H9 (cell line): ENCODE measurements around the gene ATG14. TPM values are rescaled to one million over a fixed set of nuclear protein-coding genes. Genes with fewer than 3 reads are reported as not detected.

ENCODE experiments used
- DNase-seq: peaks from one replicate; pipeline ENCODE4 v3.0.0-alpha.2; 2017
- H2AFZ ChIP-seq: one replicate; pipeline ENCODE4 v1.6.1; 2013; ENCODE audit warnings: mild to moderate bottlenecking, low read length, control low read depth, moderate library complexity
- H2AK5ac ChIP-seq: 2 replicates; pipeline ENCODE4 v1.6.1; 2013; ENCODE audit warnings: low read length, control low read depth, mixed read lengths; ENCODE audit not compliant: insufficient read length
- H2BK120ac ChIP-seq: one replicate; pipeline ENCODE4 v1.6.1; 2013; ENCODE audit warnings: low read depth, mild to moderate bottlenecking, low read length, control low read depth, inconsistent platforms; ENCODE audit not compliant: poor library complexity, severe bottlenecking
- H2BK12ac ChIP-seq: 2 replicates; pipeline ENCODE4 v1.6.1; 2013; ENCODE audit warnings: low read length, control low read depth, mixed read lengths, low read depth; ENCODE audit not compliant: insufficient read length
- H2BK15ac ChIP-seq: 2 replicates; pipeline ENCODE4 v1.6.1; 2013; ENCODE audit warnings: low read depth, low read length, control low read depth
- H2BK20ac ChIP-seq: one replicate; pipeline ENCODE4 v1.6.1; 2013; ENCODE audit warnings: low read depth, mild to moderate bottlenecking, low read length, control low read depth, inconsistent platforms; ENCODE audit not compliant: poor library complexity, severe bottlenecking
- H2BK5ac ChIP-seq: 2 replicates; pipeline ENCODE4 v1.6.1; 2013; ENCODE audit warnings: low read length, control low read depth, mixed read lengths; ENCODE audit not compliant: insufficient read length
- H3K14ac ChIP-seq: 2 replicates; pipeline ENCODE4 v1.6.1; 2013; ENCODE audit warnings: low read length, control low read depth; ENCODE audit not compliant: insufficient read depth
- H3K18ac ChIP-seq: 2 replicates; pipeline ENCODE4 v1.6.1; 2013; ENCODE audit warnings: low read depth, mild to moderate bottlenecking, mixed read lengths, low read length, control low read depth; ENCODE audit not compliant: insufficient read length
- H3K23ac ChIP-seq: 2 replicates; pipeline ENCODE4 v1.6.1; 2013; ENCODE audit warnings: low read length, control low read depth, mixed read lengths, low read depth; ENCODE audit not compliant: insufficient read length
- H3K23me2 ChIP-seq: 2 replicates; pipeline ENCODE4 v1.6.1; 2013; ENCODE audit warnings: low read depth, mild to moderate bottlenecking, mixed read lengths, low read length, control low read depth; ENCODE audit not compliant: insufficient read length, poor library complexity, severe bottlenecking
- H3K27ac ChIP-seq: 2 replicates; pipeline ENCODE4 v1.5.1; 2013; ENCODE audit warnings: low read length, control low read depth, mixed read lengths, low read depth; ENCODE audit not compliant: insufficient read length
- H3K27me3 ChIP-seq: 2 replicates; pipeline ENCODE4 v1.6.1; 2013; ENCODE audit warnings: low read length, control low read depth, inconsistent platforms; ENCODE audit not compliant: insufficient read depth
- H3K4ac ChIP-seq: 2 replicates; pipeline ENCODE4 v1.6.1; 2013; ENCODE audit warnings: low read depth, mild to moderate bottlenecking, control low read depth, inconsistent platforms, low read length, moderate library complexity
- H3K4me1 ChIP-seq: 2 replicates; pipeline ENCODE4 v1.6.1; 2013; ENCODE audit warnings: low read length, control low read depth, inconsistent platforms; ENCODE audit not compliant: insufficient read depth
- H3K4me2 ChIP-seq: 2 replicates; pipeline ENCODE4 v1.6.1; 2013; ENCODE audit warnings: low read length, control low read depth, mixed read lengths; ENCODE audit not compliant: insufficient read length, insufficient read depth
- H3K56ac ChIP-seq: 2 replicates; pipeline ENCODE4 v1.6.1; 2013; ENCODE audit warnings: low read depth, mild to moderate bottlenecking, mixed read lengths, low read length, control low read depth; ENCODE audit not compliant: insufficient read length
- H3K79me1 ChIP-seq: 2 replicates; pipeline ENCODE4 v1.6.1; 2013; ENCODE audit warnings: low read depth, mild to moderate bottlenecking, moderate library complexity, low read length, control low read depth, inconsistent platforms; ENCODE audit not compliant: insufficient read depth, poor library complexity, severe bottlenecking
- H3K79me2 ChIP-seq: 2 replicates; pipeline ENCODE4 v1.6.1; 2013; ENCODE audit warnings: low read length, control low read depth, inconsistent platforms; ENCODE audit not compliant: insufficient read depth
- H3K9ac ChIP-seq: 2 replicates; pipeline ENCODE4 v1.6.1; 2013; ENCODE audit warnings: low read length, control low read depth, mixed read lengths; ENCODE audit not compliant: insufficient read length; ENCODE audit errors: extremely low read depth
- H3K9me3 ChIP-seq: one replicate; pipeline ENCODE4 v1.6.1; 2013; ENCODE audit warnings: low read depth, low read length, inconsistent platforms; ENCODE audit not compliant: control insufficient read depth
- H3T11ph ChIP-seq: one replicate; pipeline ENCODE4 v1.6.1; 2013; ENCODE audit warnings: mild to moderate bottlenecking, low read length, control low read depth, inconsistent platforms
- H4K20me1 ChIP-seq: one replicate; pipeline ENCODE4 v1.6.1; 2013; ENCODE audit not compliant: control insufficient read depth, insufficient read length, insufficient read depth
- H4K5ac ChIP-seq: 2 replicates; pipeline ENCODE4 v1.6.1; 2013; ENCODE audit warnings: low read depth, mild to moderate bottlenecking, mixed read lengths, low read length, control low read depth; ENCODE audit not compliant: insufficient read length
- H4K8ac ChIP-seq: replicated peaks from 2 replicates; pipeline ENCODE4 v1.6.1; 2013; ENCODE audit warnings: low read length, control low read depth, mixed read lengths, low read depth; ENCODE audit not compliant: insufficient read length
- H4K91ac ChIP-seq: 2 replicates; pipeline ENCODE4 v1.6.1; 2013; ENCODE audit warnings: low read depth, mild to moderate bottlenecking, moderate library complexity, mixed read lengths, low read length, control low read depth; ENCODE audit not compliant: insufficient read length
- H3K27ac Mint-ChIP-seq, 3 experiments: 2 replicates in 2 of 3; 3 replicates in 1 of 3; pipeline ENCODE4 v1.8.0; 2020 to 2021; ENCODE audit warnings: mixed read lengths in 3 of 3, mild to moderate bottlenecking in 1 of 3, moderate library complexity in 1 of 3
- H3K27me3 Mint-ChIP-seq: 2 replicates; pipeline ENCODE4 v1.8.0; 2021; ENCODE audit warnings: low read depth, mild to moderate bottlenecking, moderate library complexity, mixed read lengths
- H3K36me3 Mint-ChIP-seq, 3 experiments: 2 replicates in 2 of 3; 3 replicates in 1 of 3; pipeline ENCODE4 v1.8.0; 2020 to 2021; ENCODE audit warnings: low read depth in 3 of 3, mixed read lengths in 3 of 3; ENCODE audit not compliant: insufficient read depth in 1 of 3
- H3K4me1 Mint-ChIP-seq, 2 experiments: 2 replicates each; pipeline ENCODE4 v1.8.0; 2020; ENCODE audit warnings: mixed read lengths in 2 of 2
- H3K4me3 Mint-ChIP-seq, 2 experiments: 2 replicates in 1 of 2; 3 replicates in 1 of 2; pipeline ENCODE4 v1.8.0; 2020 to 2021; ENCODE audit warnings: mild to moderate bottlenecking in 2 of 2, mixed read lengths in 2 of 2, moderate library complexity in 1 of 2
- H3K9me3 Mint-ChIP-seq, 2 experiments: 2 replicates in 1 of 2; 3 replicates in 1 of 2; pipeline ENCODE4 v1.8.0; 2020; ENCODE audit warnings: mild to moderate bottlenecking in 2 of 2, mixed read lengths in 2 of 2, moderate library complexity in 1 of 2
- WGBS: extraction: QIAGEN DNeasy Blood & Tissue Kit; methylation state at CpG from one replicate; pipeline ENCODE4 v1.1.7; 2013; ENCODE audit warnings: missing lambda C conversion rate, low lambda C conversion rate, mixed read lengths; ENCODE audit not compliant: insufficient read length; ENCODE audit errors: extremely low coverage; 5-methylcytosine and 5-hydroxymethylcytosine counted together
- total RNA-seq: library from RNA; stranded (reverse); gene quantifications from 2 replicates; pipeline ENCODE4 v1.2.1, GENCODE V29; 2021
- TF ChIP-seq, protein P1 (sequence below): fragments of 200-600 bp; sonication (generic); conservative IDR thresholded peaks from 3 replicates; pipeline ENCODE4 v1.8.0; 2021; ENCODE audit warnings: antibody characterized with exemption, mild to moderate bottlenecking

ATG14 gene
- total RNA-seq, 1 experiment from 2014 or later: 13.6 TPM

GRCh38 chr14:55398679-55399078, 13.0 kb downstream of the ATG14 start:
- H3K23ac ChIP-seq: no peak overlapping the region
- Mint-ChIP-seq H3K4me3 (no peak overlapping the region), H3K9me3 (no peaks in the 10 kb centered on the region; a peak in 1 of 5 replicates), H3K27me3 (no peaks in the 10 kb centered on the region), H3K36me3 (peaks cover 0 to 15% (median 11%) of the 10 kb centered on the region in 3 experiments; a peak in 5 of 7 replicates), H3K4me1 (no peaks in the 10 kb centered on the region), H3K27ac (no peak overlapping the region)
- H3K23me2 ChIP-seq: no peaks in the 10 kb centered on the region
- DNase-seq: no peak
- no peak overlapping the region for H2BK12ac ChIP-seq
- H3K56ac ChIP-seq: no peak overlapping the region
- no peak overlapping the region for H2AK5ac ChIP-seq
- no peaks in the 10 kb centered on the region for H3K27me3 ChIP-seq
- H3K27ac ChIP-seq: no peak overlapping the region
- no peak overlapping the region for H2BK5ac ChIP-seq
- H3K4me1 ChIP-seq: no peaks in the 10 kb centered on the region
- no peaks in the 10 kb centered on the region for H4K20me1 ChIP-seq
- H4K5ac ChIP-seq: no peak overlapping the region
- no peak overlapping the region for H3T11ph ChIP-seq
- TF ChIP-seq, protein P1, sequence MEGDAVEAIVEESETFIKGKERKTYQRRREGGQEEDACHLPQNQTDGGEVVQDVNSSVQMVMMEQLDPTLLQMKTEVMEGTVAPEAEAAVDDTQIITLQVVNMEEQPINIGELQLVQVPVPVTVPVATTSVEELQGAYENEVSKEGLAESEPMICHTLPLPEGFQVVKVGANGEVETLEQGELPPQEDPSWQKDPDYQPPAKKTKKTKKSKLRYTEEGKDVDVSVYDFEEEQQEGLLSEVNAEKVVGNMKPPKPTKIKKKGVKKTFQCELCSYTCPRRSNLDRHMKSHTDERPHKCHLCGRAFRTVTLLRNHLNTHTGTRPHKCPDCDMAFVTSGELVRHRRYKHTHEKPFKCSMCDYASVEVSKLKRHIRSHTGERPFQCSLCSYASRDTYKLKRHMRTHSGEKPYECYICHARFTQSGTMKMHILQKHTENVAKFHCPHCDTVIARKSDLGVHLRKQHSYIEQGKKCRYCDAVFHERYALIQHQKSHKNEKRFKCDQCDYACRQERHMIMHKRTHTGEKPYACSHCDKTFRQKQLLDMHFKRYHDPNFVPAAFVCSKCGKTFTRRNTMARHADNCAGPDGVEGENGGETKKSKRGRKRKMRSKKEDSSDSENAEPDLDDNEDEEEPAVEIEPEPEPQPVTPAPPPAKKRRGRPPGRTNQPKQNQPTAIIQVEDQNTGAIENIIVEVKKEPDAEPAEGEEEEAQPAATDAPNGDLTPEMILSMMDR: no peak
- H2BK20ac ChIP-seq: no peak overlapping the region
- no peak overlapping the region for H4K8ac ChIP-seq
- H3K4ac ChIP-seq: no peak overlapping the region
- no CpG with 5 or more reads among the region's 5 CpGs for WGBS
- H3K79me2 ChIP-seq: peaks cover 2% of the 10 kb centered on the region; the same call in 1 of the 2 replicates
- H3K14ac ChIP-seq: no peak overlapping the region
- H2BK15ac ChIP-seq: no peak overlapping the region
- H3K4me2 ChIP-seq: no peak overlapping the region
- H3K9ac ChIP-seq: no peak overlapping the region
- no peaks in the 10 kb centered on the region for H3K9me3 ChIP-seq
- H2BK120ac ChIP-seq: no peak overlapping the region
- no peak overlapping the region for H4K91ac ChIP-seq
- H3K79me1 ChIP-seq: no peaks in the 10 kb centered on the region
- no peak overlapping the region for H3K18ac ChIP-seq
- H2AFZ ChIP-seq: no peak overlapping the region
